ENCODE data around the gene CFAP46.
"Not testable (repeated sequence)": the region's sequence is repeated elsewhere in the genome, so short reads cannot be mapped to it uniquely, and the experiment has no call there.

DNA sequence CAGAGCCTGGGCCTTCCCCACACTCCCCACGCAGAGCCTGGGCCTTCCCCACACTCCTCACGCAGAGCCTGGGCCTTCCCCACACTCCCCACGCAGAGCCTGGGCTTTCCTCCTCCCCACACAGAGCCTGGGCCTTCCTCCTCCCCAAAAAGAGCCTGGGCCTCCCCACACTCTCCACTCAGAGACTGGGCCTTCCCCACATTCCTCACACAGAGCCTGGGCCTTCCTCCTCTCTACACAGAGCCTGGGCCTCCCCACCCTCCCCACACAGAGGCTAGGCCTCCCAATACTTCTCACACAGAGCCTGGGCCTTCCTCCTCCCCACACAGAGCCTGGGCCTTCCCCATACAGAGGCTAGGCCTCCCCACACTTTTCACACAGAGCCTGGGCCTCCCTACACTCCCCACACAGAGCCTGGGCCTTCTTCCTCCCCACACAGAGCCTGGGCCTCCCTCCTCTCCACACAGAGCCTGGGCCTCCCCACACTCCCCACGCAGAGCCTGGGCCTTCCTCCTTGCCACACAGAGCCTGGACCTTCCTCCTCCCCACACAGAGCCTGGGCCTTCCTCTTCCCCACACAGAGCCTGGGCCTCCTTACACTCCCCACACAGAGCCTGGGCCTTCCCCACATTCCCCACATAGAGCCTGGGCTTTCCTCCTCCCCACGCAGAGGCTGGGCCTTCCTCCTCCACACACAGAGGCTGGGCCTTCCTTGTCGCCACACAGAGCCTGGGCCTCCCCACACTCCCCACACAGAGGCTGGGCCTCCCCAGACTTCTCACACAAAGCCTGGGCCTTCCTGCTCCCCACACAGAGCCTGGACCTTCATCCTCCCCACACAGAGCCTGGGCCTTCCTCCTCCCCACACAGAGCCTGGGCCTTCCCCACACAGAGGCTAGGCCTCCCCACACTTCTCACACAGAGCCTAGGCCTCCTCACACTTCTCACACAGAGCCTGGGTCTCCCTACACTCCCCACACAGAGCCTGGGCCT, 10.8 kb downstream of the CFAP46 start:
- not testable (repeated sequence) for TF ChIP-seq ZNF565 (CRISPR knock-in tag; conservative IDR thresholded peaks at IDR 0.05; ENCODE audit: low read depth); ZC3H10 (CRISPR knock-in tag; IDR thresholded peaks at IDR 0.05); BACH2 (CRISPR knock-in tag; IDR thresholded peaks at IDR 0.05; ENCODE audit: borderline replicate concordance); PPARA (CRISPR knock-in tag; IDR thresholded peaks at IDR 0.05; ENCODE audit: borderline replicate concordance); ESRRG (CRISPR knock-in tag; IDR thresholded peaks at IDR 0.05); ZFP3 (CRISPR knock-in tag; IDR thresholded peaks at IDR 0.05); ZNF8 (CRISPR knock-in tag; IDR thresholded peaks at IDR 0.05)
- TF ChIP-seq, protein P1, sequence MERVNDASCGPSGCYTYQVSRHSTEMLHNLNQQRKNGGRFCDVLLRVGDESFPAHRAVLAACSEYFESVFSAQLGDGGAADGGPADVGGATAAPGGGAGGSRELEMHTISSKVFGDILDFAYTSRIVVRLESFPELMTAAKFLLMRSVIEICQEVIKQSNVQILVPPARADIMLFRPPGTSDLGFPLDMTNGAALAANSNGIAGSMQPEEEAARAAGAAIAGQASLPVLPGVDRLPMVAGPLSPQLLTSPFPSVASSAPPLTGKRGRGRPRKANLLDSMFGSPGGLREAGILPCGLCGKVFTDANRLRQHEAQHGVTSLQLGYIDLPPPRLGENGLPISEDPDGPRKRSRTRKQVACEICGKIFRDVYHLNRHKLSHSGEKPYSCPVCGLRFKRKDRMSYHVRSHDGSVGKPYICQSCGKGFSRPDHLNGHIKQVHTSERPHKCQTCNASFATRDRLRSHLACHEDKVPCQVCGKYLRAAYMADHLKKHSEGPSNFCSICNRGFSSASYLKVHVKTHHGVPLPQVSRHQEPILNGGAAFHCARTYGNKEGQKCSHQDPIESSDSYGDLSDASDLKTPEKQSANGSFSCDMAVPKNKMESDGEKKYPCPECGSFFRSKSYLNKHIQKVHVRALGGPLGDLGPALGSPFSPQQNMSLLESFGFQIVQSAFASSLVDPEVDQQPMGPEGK (CRISPR knock-in tag; IDR thresholded peaks at IDR 0.05; ENCODE audit: borderline replicate concordance), result not testable (repeated sequence)
- TF ChIP-seq, protein P2, sequence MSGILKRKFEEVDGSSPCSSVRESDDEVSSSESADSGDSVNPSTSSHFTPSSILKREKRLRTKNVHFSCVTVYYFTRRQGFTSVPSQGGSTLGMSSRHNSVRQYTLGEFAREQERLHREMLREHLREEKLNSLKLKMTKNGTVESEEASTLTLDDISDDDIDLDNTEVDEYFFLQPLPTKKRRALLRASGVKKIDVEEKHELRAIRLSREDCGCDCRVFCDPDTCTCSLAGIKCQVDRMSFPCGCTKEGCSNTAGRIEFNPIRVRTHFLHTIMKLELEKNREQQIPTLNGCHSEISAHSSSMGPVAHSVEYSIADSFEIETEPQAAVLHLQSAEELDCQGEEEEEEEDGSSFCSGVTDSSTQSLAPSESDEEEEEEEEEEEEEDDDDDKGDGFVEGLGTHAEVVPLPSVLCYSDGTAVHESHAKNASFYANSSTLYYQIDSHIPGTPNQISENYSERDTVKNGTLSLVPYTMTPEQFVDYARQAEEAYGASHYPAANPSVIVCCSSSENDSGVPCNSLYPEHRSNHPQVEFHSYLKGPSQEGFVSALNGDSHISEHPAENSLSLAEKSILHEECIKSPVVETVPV (CRISPR knock-in tag; IDR thresholded peaks at IDR 0.05), result not testable (repeated sequence)
- TF ChIP-seq, protein P3, sequence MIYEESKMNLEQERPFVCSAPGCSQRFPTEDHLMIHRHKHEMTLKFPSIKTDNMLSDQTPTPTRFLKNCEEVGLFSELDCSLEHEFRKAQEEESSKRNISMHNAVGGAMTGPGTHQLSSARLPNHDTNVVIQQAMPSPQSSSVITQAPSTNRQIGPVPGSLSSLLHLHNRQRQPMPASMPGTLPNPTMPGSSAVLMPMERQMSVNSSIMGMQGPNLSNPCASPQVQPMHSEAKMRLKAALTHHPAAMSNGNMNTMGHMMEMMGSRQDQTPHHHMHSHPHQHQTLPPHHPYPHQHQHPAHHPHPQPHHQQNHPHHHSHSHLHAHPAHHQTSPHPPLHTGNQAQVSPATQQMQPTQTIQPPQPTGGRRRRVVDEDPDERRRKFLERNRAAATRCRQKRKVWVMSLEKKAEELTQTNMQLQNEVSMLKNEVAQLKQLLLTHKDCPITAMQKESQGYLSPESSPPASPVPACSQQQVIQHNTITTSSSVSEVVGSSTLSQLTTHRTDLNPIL (CRISPR knock-in tag; IDR thresholded peaks at IDR 0.05; ENCODE audit: low read depth), result not testable (repeated sequence)
- TF ChIP-seq, protein P4, sequence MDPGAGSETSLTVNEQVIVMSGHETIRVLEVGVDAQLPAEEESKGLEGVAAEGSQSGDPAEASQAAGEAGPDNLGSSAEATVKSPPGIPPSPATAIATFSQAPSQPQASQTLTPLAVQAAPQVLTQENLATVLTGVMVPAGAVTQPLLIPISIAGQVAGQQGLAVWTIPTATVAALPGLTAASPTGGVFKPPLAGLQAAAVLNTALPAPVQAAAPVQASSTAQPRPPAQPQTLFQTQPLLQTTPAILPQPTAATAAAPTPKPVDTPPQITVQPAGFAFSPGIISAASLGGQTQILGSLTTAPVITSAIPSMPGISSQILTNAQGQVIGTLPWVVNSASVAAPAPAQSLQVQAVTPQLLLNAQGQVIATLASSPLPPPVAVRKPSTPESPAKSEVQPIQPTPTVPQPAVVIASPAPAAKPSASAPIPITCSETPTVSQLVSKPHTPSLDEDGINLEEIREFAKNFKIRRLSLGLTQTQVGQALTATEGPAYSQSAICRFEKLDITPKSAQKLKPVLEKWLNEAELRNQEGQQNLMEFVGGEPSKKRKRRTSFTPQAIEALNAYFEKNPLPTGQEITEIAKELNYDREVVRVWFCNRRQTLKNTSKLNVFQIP (CRISPR knock-in tag; IDR thresholded peaks at IDR 0.05; ENCODE audit: borderline replicate concordance, low read depth), result not testable (repeated sequence)

All from SK-N-SH treated with all-trans-retinoic acid at 6 μM for 48 hours (cell line).